Suppressor macrophage (primary cell): ENCODE data around the gene RPUSD3.
"Not testable (repeated sequence)": the region's sequence is repeated elsewhere in the genome, so short reads cannot be mapped to it uniquely, and the experiment has no call there.

Experiments used
- DNase-seq, 4 experiments: peaks; one replicate each; pipeline ENCODE4 v3.0.0-alpha.2; 2020 to 2022

RPUSD3 gene

DNA sequence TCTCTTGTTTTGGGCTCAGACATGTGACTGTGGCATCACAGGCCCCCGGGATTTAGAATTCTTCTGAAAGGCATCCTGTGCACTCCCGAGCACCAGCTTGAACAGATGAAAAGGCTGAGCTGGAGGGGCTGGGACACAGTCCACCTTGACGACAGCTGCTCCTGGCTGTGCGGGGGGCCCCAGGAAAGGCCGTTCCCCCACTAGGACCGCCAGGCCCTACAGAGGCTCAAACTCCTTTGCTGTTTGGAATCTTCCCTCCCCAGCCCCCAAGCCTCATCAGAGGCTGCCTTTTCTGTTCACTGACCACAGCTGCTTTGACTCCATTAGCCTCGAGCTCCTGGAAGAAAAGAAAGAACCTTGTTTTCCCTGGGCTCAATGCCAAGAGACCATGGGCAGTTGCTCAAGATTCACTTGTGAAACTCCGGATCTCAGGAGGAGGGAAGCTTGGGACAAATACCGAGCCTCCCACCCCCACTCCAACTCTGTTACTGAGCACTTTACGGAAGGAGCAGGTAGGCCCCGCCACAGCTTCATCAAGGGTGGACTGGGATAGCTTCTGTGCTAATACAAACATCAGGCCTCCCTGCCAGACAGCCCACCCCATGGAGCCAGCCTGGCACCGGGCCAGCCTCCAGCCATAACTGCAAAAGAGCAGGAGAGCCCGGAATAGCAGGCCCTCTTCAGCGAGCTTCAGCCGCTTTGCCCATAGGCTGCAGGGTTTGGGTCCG lies 20.6 kb upstream of the RPUSD3 start:
- peak; percentile 72 to 88 (median 80) for DNase-seq

DNA sequence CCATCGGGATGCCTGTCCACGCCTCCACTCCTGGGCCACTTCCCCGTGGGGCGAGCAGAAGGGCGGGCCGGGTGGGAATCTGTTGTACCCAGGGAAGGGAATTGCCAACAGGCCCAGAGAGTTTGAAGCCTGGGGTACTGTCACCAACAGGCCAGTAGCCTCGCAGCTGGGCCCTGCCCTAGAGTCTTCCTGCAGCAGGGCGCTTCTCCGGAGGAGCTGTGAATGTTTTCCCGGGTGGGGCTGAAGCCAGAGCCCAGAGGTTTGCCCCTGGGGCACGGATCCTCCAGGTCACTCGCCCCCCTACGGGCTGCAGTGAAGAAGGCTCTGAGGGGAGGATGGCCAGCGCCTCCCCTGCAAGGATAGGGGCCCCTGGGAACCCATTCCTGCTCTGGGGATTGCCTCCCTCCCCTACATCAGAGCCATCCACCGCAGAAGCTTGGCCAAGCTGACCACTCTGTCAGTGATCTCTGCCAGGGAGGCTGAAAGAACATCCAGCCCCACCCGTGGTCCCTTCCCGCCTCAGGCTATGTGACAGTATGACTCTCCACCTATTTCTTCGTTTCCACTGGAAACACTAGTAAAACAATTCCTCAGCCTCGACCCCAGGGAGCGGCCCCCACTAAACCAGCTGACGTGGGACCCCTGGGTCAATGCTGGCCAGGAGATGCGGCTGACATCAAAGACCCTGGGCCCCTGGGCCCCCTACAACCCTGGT lies 19.4 kb upstream of the RPUSD3 start:
- DNase-seq = peak in 1 of 4 experiments; percentile 16

DNA sequence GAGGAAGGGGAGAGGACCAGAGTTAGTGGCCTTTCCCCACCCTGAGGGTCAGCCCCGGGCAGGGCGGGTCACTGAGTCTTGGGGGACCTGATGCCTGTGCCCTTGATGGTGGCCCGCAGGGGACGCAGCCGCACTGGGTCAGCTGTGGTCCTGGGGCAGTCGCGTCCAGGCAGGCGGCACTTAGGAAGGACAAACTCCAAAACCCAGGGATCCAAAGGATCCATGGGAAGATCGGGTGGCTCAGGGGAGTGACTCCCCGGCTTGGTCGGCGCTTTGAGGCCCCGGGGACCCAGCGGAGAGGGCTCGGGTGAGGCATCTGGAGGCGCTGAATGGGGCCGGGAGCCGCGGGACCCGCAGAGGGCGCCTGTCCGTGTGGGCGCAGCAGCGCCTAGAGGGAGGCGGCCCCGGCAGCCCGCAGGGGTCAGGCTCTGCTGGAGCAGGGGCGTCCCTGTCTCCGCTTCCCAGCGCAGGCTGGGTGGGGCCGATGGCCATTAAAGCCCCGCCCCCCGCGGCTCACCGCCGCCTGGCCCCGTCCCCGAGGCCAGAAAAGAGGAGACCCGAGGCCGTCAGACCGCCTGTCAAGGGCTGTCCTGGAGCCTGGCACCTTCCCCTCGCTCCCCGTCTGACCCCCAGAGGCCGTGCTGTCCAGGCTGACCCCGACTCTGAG lies 18.7 kb upstream of the RPUSD3 start:
- peak; percentile 38 to 77 (median 58) for DNase-seq

DNA sequence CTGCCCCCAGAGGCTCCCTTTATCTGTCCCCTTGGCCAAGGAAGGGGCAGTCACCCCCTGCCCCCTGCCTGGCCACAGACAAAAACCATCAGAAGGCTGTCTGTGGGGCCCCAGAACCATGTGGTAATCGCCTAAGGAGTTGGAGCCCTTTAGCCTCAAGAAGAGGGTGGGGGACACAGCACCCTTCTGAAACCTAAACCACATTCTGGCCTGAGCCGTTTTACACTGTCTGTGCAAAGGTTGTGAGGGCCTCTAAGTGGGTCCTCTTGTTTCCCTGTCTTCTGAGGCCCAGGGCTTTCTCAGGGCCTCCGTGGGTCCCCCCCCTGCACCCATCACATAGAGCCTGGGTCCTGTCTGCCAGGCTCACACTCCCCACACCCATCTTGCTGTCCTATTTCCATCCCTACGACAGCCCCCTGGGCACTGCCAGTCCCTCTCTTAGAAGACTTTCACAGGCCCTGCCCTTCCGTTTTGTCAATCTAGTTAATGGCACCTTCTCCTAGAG lies 17.9 kb upstream of the RPUSD3 start:
- DNase-seq = no peak

DNA sequence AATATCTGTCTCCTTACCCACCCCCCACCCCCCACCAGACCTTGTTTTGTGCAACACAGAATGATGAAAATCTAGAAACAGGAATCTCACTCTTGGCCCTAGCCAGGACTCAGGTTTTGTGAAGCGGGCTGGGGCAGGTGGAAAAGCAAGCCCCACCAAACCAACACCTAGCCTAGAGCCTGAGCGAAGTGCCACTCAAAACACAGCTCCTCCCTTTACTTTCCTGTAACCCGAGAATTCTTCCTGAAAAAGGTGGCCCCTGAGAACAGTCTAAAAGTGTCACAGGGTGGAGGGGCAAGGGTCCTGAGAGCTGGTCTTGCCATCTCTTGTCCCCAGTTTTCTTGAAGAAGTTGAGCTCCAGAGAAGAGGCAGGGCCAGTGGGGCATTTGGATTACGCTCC lies 17.4 kb upstream of the RPUSD3 start:
- DNase-seq = no peak

DNA sequence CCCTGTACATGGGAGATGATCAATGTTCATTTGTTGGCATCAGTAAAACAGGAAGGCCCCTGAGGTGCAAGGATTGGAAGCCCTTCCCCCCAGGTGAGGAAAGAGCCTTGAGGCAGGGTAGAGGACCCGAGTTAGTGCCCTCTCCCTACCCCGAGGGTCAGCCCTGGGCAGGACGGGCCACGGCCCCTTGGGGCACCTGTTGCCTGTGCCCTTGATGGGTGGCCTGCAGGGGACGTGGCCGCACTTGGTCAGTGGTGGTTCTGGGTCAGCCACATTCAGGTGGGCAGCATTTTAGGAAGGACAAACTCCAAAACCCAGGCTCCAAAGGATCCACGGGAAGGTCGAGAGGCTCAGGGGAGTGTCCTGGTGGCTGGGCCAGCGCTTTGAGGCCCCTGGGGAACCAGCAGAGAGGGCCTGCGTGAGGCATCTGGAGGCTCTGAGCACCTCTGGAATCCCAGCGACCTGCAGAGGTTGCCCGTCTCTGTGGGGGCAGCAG lies 15.8 kb upstream of the RPUSD3 start:
- DNase-seq = no peak

DNA sequence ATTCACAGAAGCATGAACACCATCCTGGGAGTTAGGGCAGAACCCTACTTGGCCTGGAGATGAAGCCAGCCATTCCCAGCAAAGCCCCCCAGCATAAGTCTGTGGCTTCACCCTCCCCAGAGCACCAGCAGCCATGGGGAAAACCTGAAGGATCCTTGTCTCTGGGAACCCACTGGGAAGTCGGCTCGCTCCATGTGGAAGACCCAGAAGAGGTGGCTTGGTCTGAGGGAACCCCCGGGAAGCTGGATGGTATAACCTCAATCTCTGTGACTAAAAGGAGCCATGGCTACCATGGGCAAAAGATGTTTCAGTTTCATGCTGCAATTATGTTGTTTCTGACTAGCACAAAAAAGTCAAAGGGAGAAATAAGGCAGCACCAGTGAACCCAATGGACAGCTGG lies 11.8 kb upstream of the RPUSD3 start:
- DNase-seq = no peak

DNA sequence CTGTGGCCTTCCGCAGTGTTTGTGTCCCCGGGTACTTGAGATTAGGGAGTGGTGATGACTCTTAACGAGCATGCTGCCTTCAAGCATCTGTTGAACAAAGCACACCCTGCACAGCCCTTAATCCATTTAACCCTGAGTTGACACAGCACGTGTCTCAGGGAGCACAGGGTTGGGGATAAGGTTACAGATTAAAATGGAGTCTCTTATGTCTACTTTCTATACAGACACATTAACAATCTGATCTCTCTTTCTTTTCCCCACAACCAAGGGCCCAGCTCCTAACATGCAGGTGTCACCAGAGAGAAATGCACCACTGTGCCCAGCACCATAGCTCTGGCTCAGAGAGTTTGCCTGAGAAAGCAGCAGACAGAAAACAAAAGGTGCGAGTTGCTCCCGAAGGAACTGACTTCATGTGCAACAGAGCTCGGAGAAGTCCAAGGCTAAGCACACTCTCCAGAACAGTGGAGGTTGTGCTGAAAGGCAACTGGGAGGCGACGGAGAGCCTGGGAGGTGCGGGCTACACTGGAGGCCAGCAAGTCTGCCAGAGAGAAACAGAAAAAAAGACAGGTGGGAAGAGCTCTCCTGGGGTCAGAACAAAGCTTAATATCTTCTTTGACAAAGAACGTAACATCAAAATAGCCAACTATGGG lies 10.6 kb upstream of the RPUSD3 start:
- DNase-seq = not testable (repeated sequence)

DNA sequence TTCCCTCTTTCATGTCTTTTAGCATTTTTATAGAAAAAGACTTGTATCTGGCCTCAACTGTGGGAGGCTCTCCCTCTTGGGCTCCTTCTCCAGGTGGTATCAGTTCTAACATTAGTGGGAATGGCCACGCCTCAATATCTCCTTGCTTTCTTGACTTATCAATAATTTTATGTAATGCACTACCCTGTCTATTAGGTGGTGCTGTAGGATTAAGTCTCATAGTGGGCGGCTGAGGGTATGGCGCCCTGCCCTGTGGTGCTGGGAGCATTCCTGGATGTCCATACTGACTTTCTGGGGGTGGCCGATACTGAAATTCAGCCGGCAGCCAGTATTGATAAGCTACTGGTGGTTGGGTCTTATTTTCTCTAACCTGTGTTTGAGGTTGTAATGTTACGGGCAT lies 8.7 kb upstream of the RPUSD3 start:
- DNase-seq = no peak

DNA sequence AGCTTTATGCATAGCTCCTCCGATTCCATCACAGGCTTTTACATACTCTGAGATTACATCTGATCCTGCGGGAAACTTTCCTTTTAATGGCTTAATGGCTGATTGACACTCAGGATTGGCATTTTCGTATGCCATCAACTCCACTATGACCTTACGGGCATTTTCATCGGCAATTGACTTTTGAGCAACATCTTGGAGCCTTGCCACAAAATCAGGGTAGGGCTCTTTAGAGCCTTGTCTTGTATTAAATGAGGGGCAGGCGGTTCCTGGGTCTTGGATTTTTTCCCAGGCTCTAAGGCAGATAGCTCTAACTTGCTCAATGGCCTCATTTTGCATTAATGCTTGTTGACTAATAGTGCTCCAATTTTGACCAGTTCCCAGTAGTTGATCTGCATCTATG lies 8.1 kb upstream of the RPUSD3 start:
- DNase-seq = not testable (repeated sequence)

DNA sequence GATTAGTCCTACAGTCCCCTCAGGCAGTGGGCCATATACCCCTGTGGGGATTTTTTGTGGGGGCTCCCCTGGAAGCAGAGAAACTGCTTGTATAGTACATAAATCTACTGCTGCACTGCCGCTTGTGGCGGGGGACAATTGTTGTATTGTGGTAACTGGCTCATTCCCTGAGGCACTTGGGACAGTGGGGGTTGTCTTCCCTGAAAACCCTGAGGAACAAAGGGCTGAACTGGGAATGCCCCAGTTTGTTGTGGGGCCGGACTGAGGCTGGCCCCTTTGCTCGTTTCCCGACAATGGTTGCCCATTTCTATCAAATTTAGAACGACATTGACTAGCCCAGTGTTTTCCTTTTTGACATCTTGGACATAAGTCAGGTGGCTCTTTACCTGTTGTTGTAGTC lies 7.6 kb upstream of the RPUSD3 start:
- not testable (repeated sequence) for DNase-seq

DNA sequence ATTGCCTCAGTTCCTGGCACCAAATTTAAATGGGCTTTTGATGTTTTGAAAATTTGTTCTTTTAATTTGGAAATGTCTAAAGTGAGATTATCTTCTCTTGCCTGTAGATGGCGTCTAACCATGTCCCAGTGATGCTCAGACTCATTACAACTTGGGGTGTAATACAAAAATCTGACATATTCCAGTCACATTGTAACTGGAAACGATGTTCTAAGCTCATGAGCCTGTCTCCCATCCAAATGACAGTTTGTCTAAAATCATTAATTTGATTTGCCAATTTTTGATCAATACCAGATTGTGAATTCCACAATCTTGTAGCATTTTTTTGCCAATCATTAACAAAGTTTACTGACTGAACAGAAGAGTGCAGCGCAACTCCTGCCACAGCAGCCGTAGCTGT lies 5.1 kb upstream of the RPUSD3 start:
- DNase-seq = peak; percentile 22 to 68 (median 39)

DNA sequence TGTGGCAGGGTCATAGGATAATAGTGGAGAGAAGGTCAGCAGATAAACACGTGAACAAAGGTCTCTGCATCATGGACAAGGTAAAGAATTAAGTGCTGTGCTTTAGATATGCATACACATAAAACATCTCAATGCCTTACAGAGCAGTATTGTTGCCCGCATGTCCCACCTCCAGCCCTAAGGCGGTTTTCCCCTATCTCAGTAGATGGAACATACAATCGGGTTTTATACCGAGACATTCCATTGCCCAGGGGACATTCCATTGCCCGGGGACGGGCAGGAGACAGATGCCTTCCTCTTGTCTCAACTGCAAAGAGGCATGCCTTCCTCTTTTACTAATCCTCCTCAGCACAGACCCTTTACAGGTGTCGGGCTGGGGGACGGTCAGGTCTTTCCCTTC lies 4.1 kb upstream of the RPUSD3 start:
- DNase-seq = not testable (repeated sequence)

DNA sequence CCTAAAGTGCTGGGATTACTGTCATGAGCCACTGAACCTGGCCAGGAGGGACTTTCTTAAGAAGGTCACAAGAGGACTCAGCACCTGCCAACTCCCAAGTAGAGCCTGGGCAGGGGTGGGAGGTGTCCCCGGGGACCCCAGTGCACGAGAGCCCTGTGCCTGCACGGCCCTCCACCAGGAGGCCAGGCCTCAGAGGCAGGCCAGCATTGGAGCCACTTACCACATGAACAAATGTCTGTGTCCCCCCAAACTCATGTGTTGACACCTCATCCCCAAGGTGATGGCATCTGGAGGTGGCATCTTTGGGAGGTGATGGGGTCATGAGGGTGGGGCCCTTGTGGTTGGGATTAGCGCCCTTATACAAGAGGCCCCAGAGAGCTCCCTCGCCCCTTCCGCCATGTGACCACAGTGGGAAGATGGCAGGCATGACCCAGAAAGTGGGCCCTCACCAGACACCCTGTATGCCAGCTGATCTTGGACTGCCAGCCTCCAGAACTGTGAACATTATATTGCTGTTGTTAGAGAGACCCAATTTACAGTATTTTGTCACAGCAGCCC lies 3.2 kb upstream of the RPUSD3 start:
- no peak for DNase-seq

DNA sequence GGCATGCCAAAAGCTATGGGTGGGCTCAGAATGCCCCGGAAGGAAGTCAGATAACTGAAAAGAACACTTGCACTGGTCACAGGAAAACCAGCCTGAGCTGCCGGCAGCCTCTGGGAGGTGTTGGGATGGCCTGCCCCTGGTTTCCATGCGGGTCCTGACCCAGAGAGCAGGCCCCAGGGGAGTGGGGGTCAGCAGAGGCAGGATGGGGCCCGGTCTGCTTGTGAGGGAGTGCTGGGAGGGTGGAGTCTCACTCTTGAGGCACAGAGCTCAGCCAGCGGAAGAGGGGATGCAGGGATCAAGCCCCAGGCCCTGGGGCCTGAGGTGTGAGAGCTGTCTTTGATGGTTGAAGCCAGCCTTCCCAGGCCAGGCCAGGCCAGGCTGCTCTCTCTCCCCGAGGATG lies 2.4 kb upstream of the RPUSD3 start:
- DNase-seq = no peak

DNA sequence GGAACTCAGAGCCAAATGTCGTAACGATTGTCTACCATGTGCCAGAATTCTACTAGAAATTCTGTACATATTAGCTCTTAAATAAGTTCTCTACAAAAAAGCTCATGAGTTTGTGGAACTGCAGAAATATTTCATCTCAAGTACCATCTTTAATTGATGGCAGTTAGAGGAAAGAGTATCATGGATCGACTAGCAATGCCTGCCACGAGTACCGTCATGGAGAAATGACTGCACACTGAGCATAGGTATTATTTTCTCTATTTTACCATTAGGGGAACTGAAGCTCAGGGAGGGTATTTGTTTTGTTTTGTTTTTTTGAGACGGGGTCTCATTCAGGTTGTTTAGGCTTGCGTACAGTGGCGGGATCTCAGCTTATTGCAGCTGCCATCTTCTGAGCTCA lies 2.8 kb downstream of the RPUSD3 start:
- DNase-seq = no peak

DNA sequence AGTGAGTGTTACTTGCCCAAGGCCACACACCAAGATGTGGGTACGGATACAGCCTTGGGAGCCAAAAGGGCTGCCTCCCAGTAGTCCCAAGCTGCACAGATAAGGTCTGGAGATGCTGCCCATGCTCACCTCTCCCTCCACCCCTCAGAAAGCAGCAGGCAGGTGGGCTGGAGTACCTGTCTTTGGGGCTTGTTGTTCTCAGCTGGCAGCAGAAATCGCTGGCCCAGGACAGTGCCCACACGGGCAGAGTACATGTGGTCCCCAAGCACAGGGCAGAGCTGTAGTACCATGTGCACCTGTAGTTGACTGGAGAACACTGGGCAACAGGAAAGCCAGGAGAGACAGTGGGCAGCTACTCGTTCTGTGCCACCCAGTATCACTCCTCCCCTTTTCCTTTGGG lies 5.0 kb downstream of the RPUSD3 start:
- DNase-seq = no peak

DNA sequence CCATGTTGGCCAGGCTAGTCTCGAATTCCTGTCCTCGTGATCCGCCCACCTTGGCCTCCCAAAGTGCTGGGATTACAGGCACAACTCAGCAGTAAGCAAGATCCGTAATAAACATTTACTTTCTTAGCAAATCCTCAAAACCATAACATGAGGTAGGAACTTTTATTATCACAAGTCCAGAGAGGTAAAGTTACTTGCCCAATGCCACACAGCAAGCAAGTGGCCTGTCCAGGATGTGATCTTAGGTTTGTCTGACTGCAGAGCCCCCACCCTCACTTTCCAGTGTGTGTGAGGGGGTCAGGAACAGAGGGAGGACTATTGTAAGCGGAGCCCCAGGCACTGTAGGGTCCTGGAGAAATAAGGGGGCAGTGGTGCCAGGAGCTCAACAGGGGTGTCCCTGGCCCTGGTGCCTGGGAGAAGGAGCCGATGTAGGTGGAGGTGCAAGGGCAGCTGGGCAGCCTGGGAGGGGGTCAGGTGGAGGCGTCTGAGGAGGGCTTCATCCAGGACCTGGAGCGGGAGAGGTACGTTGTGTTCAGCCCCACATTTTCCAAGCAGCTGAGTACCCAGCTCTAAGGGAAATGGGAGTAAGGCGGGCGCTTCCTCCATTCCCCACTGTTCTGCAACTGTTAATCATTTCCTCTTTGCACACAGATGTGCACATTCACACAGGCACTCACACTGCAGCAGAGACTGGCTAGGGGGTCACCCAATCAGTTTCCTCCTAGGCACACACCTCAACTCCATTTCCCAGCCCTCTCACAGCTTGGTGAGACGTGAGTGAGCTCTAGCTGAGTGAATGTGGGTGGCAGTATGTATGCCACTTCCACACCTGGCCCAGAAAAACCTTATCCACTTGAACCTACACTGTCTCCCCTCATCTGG lies 5.9 kb downstream of the RPUSD3 start:
- peak; percentile 29 to 46 (median 43) for DNase-seq

DNA sequence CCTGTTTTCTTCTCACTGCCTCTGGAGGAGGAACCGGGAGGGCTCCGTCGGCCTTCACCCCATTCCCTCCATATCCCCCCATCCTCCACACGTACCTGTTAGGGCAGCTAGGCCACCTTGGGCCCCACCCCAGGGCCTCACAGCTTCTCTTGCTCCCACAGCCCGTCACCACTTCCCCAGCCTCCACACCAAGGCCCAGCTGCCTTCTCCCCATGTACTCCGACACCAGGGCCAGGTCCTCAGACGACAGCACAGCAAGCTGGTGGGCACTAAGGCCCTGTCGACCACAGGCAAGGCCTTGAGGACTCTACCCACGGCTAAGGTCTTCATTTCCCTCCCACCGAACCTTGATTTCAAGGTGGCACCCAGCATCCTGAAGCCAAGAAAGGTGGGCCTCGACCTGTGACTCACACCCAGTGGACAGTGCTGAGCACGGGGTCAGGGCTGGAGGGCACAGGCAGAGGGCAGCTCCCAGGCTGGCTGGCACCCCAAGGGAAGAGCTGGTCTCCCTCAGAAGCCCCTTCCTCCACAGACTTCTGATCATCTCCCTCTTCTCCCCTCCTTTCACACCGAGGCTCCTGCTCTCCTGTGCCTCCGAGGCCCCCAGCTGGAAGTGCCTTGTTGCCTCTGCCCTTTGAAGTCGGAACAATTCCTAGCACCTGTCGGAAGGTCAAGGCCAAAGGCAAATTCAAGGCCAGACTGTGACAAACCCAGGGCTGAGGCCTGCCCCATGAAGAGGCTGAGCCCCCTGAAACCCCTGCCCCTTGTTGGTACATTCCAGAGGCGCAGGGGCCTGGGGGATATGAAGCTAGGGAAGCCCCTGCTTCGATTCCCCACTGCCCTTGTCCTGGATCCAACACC lies 9.1 kb downstream of the RPUSD3 start:
- DNase-seq = no peak

DNA sequence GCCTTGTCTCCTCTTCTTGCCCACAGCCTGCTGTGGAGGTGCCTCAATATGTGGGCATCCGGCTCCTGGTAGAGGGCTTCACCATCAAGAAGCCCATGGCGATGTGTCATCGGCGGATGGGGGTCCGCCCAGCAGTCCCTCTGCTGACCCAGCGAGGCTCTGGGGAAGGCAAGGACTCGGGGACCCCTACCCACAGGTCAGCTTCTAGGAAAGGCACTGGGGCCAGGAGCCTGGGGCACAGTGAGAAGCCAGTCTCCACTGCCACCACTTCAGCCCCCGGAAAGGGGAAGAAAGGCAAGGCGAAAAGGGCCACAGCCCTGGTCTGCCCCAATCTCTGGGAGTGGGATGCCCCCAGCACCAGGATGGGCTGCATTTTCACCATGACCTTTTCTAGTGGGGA lies 10.7 kb downstream of the RPUSD3 start:
- no peak for DNase-seq
